ENCODE measurements around the gene FAM234A.

FAM234A gene

GRCh38 chr16:290015-290680, 55.5 kb downstream of the FAM234A start:
- H3K4me3 ChIP-seq (replicated peaks; ENCODE audit: low read depth, low read length) = no peak overlapping the region
- DNase-seq (ENCODE audit: low read depth) = no peak
- no peak for TF ChIP-seq CTCF (IDR thresholded peaks at IDR 0.05; ENCODE audit: low read length, missing control alignments)

- DNase-seq (ENCODE audit: low read depth) = no peak
- TF ChIP-seq CTCF (IDR thresholded peaks at IDR 0.05; ENCODE audit: low read length, missing control alignments) = no peak
- no peak overlapping the region for H3K4me3 ChIP-seq (replicated peaks; ENCODE audit: low read depth, low read length)
Measured at GRCh38 chr16:290681-291405, 56.2 kb downstream of the FAM234A start.

GRCh38 chr16:291539-291938, 56.9 kb downstream of the FAM234A start:
- no peak for TF ChIP-seq CTCF (IDR thresholded peaks at IDR 0.05; ENCODE audit: low read length, missing control alignments)
- no peak overlapping the region for H3K4me3 ChIP-seq (replicated peaks; ENCODE audit: low read depth, low read length)
- no peak for DNase-seq (ENCODE audit: low read depth)

- DNase-seq (ENCODE audit: low read depth) = no peak
- no peak overlapping the region for H3K4me3 ChIP-seq (replicated peaks; ENCODE audit: low read depth, low read length)
- no peak for TF ChIP-seq CTCF (IDR thresholded peaks at IDR 0.05; ENCODE audit: low read length, missing control alignments)
Measured at GRCh38 chr16:293043-293775, 58.6 kb downstream of the FAM234A start.

GRCh38 chr16:296276-296675, 61.7 kb downstream of the FAM234A start:
- no peak overlapping the region for H3K4me3 ChIP-seq (replicated peaks; ENCODE audit: low read depth, low read length)
- TF ChIP-seq CTCF (IDR thresholded peaks at IDR 0.05; ENCODE audit: low read length, missing control alignments) = no peak
- no peak for DNase-seq (ENCODE audit: low read depth)

GRCh38 chr16:296806-297510, 62.3 kb downstream of the FAM234A start:
- no peak overlapping the region for H3K4me3 ChIP-seq (replicated peaks; ENCODE audit: low read depth, low read length)
- no peak for TF ChIP-seq CTCF (IDR thresholded peaks at IDR 0.05; ENCODE audit: low read length, missing control alignments)
- no peak for DNase-seq (ENCODE audit: low read depth)

Measured in fibroblast of pulmonary artery (primary cell).